Measurements from ENCODE around the gene DNAJA2. TPM values are rescaled to one million over a fixed set of nuclear protein-coding genes. Genes with fewer than 3 reads are reported as not detected.

Gene DNAJA2
- 10 to 100 TPM; 65.7 to 97.0 (median 72.0) TPM for total RNA-seq

DNA sequence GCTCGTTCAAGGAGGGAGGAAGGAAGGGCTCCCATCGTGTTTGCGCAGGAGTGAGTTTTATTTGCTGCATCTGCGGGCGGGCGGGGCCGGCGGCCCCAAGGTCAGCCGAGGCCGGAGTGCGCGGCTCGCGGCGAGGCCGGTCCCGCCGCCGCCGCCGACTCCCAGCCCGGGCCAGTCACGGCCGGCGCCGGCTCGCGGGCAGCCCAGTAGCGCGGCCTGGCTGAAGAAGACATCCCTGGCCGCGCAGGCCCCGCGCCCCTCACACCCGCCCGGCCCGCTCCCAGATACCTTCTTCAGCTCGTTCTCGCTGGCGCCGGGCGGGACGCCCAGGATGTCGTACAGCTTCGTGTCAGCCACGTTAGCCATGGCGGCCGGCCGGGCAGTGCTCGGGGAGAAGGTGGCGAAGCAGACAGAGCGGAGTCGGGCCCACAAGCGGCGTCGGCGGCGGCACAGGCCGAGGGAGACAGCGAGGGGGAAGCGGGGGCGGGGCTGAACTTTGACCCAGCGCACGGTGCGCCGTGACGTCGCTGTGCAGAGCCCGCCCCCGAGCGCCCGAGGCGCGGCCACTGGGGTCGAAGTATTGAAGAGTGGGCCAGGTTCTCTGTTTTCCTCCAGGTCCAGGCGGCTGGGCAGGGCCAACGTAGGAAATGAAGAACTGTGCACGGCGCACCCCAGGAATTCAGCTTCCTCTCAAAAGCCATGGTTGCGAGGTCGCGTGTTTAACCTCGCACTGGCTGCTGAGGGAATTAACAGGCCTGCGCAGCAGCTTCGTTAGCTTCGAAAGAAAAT is at the start of gene DNAJA2:
Gene DNAJA2 (minus strand): TSS at position 468 of the 789 bp plus-strand sequence. CDS start 102 bp downstream, at position 366.
- no peaks in the 10 kb centered on the region for H3K9me3 ChIP-seq
- peaks cover 0 to 28% of the 10 kb centered on the region in 2 donors for H3K36me3 ChIP-seq
- ATAC-seq = peak; percentile 99
- peaks cover 0 to 53% (median 13%) of the 10 kb centered on the region in 3 donors for H3K4me1 ChIP-seq
- peak within 1 kb of the TSS; percentile 66 to 89 for H3K4me3 ChIP-seq
- WGBS, 2 donors (ENCODE audit: low coverage in 1 of 2) = 1% methylated on average over 10 of the region's 86 CpGs; no CpG with 5 or more reads in 1 of the 2 donors
- TF ChIP-seq POLR2AphosphoS5 (IDR thresholded peaks at IDR 0.05) = peak; percentile 88
- TF ChIP-seq EP300 (IDR thresholded peaks at IDR 0.05) = no peak
- TF ChIP-seq POLR2A (IDR thresholded peaks at IDR 0.05) = peak; percentile 75 to 85
- TF ChIP-seq, protein P1, sequence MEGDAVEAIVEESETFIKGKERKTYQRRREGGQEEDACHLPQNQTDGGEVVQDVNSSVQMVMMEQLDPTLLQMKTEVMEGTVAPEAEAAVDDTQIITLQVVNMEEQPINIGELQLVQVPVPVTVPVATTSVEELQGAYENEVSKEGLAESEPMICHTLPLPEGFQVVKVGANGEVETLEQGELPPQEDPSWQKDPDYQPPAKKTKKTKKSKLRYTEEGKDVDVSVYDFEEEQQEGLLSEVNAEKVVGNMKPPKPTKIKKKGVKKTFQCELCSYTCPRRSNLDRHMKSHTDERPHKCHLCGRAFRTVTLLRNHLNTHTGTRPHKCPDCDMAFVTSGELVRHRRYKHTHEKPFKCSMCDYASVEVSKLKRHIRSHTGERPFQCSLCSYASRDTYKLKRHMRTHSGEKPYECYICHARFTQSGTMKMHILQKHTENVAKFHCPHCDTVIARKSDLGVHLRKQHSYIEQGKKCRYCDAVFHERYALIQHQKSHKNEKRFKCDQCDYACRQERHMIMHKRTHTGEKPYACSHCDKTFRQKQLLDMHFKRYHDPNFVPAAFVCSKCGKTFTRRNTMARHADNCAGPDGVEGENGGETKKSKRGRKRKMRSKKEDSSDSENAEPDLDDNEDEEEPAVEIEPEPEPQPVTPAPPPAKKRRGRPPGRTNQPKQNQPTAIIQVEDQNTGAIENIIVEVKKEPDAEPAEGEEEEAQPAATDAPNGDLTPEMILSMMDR (IDR thresholded peaks at IDR 0.05) = peak in 1 of 4 experiments; percentile 29
- H3K27me3 ChIP-seq = no peaks in the 10 kb centered on the region
- H3K27ac ChIP-seq = peak within 1 kb of the TSS; percentile 81 to 98 (median 96)

DNA sequence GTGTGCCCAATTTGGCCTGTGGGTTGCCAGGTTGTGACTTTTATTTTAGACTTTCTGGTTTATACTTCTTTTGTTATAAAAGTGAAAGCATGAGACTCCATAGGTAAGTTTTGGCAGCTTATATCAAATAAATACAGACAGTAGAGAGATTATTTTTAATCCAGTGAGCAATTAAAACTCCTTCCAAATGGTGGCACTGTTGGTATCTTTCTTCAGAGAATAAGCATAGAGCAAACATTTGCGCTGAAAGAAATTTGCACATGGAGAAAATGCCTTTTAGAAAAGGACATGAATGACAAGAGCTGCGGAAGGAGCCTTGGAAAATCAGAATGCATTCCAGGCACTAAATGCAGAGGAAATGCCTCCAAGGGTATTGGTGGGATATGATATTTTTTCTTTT is 46.1 kb upstream of the DNAJA2 start:
- Histone ChIP-seq H3K4me1 (no peaks in the 10 kb centered on the region), H3K27me3 (peaks cover 10% of the 10 kb centered on the region), H3K4me3 (no peak overlapping the region), H3K9me3 (no peaks in the 10 kb centered on the region), H3K27ac (no peak overlapping the region), H3K36me3 (no peaks in the 10 kb centered on the region)
- 51 to 93% methylated on average over 2 of the region's 2 CpGs for WGBS, 2 donors (ENCODE audit: low coverage in 1 of 2)
- ATAC-seq = no peak
- TF ChIP-seq POLR2AphosphoS5 (IDR thresholded peaks at IDR 0.05) = no peak
- no peak for TF ChIP-seq POLR2A (IDR thresholded peaks at IDR 0.05)
- TF ChIP-seq, protein P1 (IDR thresholded peaks at IDR 0.05) = no peak
- no peak for TF ChIP-seq EP300 (IDR thresholded peaks at IDR 0.05)

DNA sequence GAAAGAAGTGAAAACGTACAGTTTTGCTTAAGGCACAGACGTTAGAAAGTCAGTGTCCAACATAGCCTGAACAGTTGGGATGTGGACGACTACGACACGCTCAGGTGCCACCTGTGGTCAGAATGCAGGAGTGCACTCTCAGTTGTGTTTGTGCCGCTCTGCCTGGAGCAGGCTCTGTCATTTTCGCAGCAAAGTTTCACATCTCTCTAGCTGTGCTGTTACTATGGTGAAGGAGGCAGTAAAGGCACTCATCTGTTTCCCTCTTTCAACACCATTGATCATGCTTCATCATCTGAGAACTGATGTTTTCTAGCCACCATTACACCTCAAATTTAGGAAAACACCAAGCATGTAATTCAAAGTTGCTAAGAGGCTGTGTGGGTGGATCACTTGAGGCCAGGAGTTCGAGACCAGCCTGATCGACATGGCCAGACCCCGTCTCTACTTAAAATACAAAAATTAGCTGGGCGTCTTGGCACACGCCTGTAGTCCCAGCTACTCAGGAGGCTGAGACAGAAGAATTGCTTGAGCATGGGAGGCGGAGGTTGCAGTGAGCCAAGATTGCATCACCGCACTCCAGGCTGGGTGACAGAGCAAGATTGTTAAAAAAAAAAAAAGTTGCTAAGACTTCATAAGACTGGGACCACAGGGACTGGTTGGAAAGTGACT is 44.9 kb upstream of the DNAJA2 start:
- no peaks in the 10 kb centered on the region for H3K4me1 ChIP-seq
- peaks cover 14% of the 10 kb centered on the region for H3K27me3 ChIP-seq
- no peaks in the 10 kb centered on the region for H3K9me3 ChIP-seq
- peak; percentile 48 for ATAC-seq
- TF ChIP-seq POLR2AphosphoS5 (IDR thresholded peaks at IDR 0.05) = no peak
- TF ChIP-seq, protein P1 (IDR thresholded peaks at IDR 0.05) = peak in 2 of 4 experiments; percentile 22
- no peaks in the 10 kb centered on the region for H3K36me3 ChIP-seq
- no peak overlapping the region for H3K4me3 ChIP-seq
- 34 to 46% methylated on average over 9 to 13 of the region's 14 CpGs for WGBS, 2 donors (ENCODE audit: low coverage in 1 of 2)
- no peak overlapping the region for H3K27ac ChIP-seq

DNA sequence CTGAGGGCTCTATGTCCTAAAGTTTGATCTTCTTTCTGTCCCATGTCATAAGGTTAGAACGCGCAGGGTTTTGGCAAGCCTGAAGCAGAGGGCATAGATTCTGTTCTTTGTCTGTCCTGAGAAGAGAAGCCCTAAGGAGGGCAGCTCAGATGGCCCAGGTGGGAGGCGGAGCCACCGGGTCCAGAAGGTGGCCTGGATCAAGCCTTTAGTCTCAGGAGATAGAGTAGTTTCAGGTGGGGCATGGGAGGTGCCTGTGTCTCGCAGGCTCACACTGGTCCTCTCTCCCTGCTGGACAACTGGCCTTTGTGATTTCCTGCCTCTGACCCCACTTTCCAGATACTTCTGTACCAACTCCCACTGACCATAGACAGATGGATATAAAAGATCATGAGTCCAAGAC is 44.2 kb upstream of the DNAJA2 start:
- H3K9me3 ChIP-seq = no peaks in the 10 kb centered on the region
- 83 to 100% methylated on average over 1 to 2 of the region's 5 CpGs for WGBS, 2 donors (ENCODE audit: low coverage in 1 of 2)
- no peak for ATAC-seq
- no peaks in the 10 kb centered on the region for H3K4me1 ChIP-seq
- H3K36me3 ChIP-seq = no peaks in the 10 kb centered on the region
- peaks cover 14% of the 10 kb centered on the region for H3K27me3 ChIP-seq
- no peak overlapping the region for H3K4me3 ChIP-seq
- TF ChIP-seq POLR2A (IDR thresholded peaks at IDR 0.05) (no peak), EP300 (IDR thresholded peaks at IDR 0.05) (no peak), POLR2AphosphoS5 (IDR thresholded peaks at IDR 0.05) (no peak)
- TF ChIP-seq, protein P1 (IDR thresholded peaks at IDR 0.05) = no peak
- H3K27ac ChIP-seq = no peak overlapping the region
